HepG2 (cell line): ENCODE results near the gene ASIC3. TPM values are rescaled to one million over a fixed set of nuclear protein-coding genes. Genes with fewer than 3 reads are reported as not detected.

Experiments used
- ATAC-seq: fragments of 200-7000 bp; cut with Tn5 transposase; 3 replicates; pipeline ENCODE4 v1.9.1; 2020; ENCODE audit warnings: mild to moderate bottlenecking, moderate library complexity
- BruUV-seq: library from RNA; stranded (reverse); fragments of 400-500 nt; replicated peaks from 2 replicates; lab custom pipeline; 2021; lab: Mats Ljungman, UMichigan
- CTCF ChIA-PET: fragments of 300-600 bp; formaldehyde crosslinking; extraction: SDS; loops from one replicate; lab custom pipeline; 2021; ENCODE audit warnings: low total read pairs, inconsistent platforms, low intra/inter-chr PET ratio; lab: Yijun Ruan, JAX
- POLR2A ChIA-PET: fragments of 350-600 bp; sonication (Branson Sonifier 250); formaldehyde crosslinking; loops from one replicate; lab custom pipeline; 2020; ENCODE audit warnings: antibody characterized with exemption, inconsistent platforms; lab: Yijun Ruan, JAX
- DNase-seq: peaks from one replicate; pipeline ENCODE4 v3.0.0-alpha.2; 2015; ENCODE audit warnings: low spot score
- FAIRE-seq: peaks from 3 replicates; lab custom pipeline; 2011; peaks lifted over from hg19 to GRCh38; lab: Jason Lieb, UNC
- H2AFZ ChIP-seq: one replicate; pipeline ENCODE4 v1.6.1; 2011; ENCODE audit warnings: low read length, inconsistent platforms
- H3K27ac ChIP-seq: fragments of 300-600 bp; 3 replicates; pipeline ENCODE4 v1.8.0; 2011; ENCODE audit warnings: mixed run types, mild to moderate bottlenecking, mixed read lengths, low read length, inconsistent platforms; ENCODE audit not compliant: insufficient read depth; ENCODE audit errors: extremely low read length
- H3K27me3 ChIP-seq, 2 experiments: fragments of 200-600 bp in 1 of 2; 2 replicates in 1 of 2; 3 replicates in 1 of 2; pipeline versions ENCODE4 v1.6.0 to v1.8.0; 2011; ENCODE audit warnings: low read length in 2 of 2, mild to moderate bottlenecking in 2 of 2, moderate library complexity in 2 of 2, inconsistent platforms in 1 of 2; ENCODE audit not compliant: insufficient read depth in 2 of 2, control insufficient read depth in 1 of 2
- H3K36me3 ChIP-seq, 2 experiments: fragments of 200-600 bp in 1 of 2; replicated peaks in 1 of 2; 2 replicates in 1 of 2; 3 replicates in 1 of 2; pipeline versions ENCODE4 v1.5.1 to v1.8.0; 2011; ENCODE audit warnings: low read length in 2 of 2, inconsistent platforms in 1 of 2; ENCODE audit not compliant: insufficient read depth in 2 of 2, control insufficient read depth in 1 of 2
- H3K4me1 ChIP-seq: 2 replicates; pipeline ENCODE4 v1.5.1; 2012; ENCODE audit warnings: low read length, inconsistent platforms; ENCODE audit not compliant: insufficient read depth
- H3K4me2 ChIP-seq: 2 replicates; pipeline ENCODE4 v1.6.0; 2011; ENCODE audit warnings: low read depth, low read length, inconsistent platforms
- H3K4me3 ChIP-seq, 3 experiments: fragments of 200-600 bp in 1 of 3; sonication (generic), shearing (Covaris generic) in 1 of 3; replicated peaks in 1 of 3; 2 replicates each; pipeline ENCODE4 v1.5.1; 2011 to 2016; ENCODE audit warnings: low read length in 3 of 3, inconsistent platforms in 2 of 3, low read depth in 2 of 3, mild to moderate bottlenecking in 2 of 3, control low read depth in 1 of 3, mixed read lengths in 1 of 3; ENCODE audit not compliant: insufficient read depth in 1 of 3
- H3K79me2 ChIP-seq: one replicate; pipeline ENCODE4 v1.6.1; 2011; ENCODE audit warnings: low read length, inconsistent platforms; ENCODE audit not compliant: insufficient read depth
- H3K9ac ChIP-seq: 2 replicates; pipeline ENCODE4 v1.6.0; 2011; ENCODE audit warnings: mild to moderate bottlenecking, low read depth, low read length, inconsistent platforms; ENCODE audit not compliant: insufficient read depth
- H3K9me3 ChIP-seq: 2 replicates; pipeline ENCODE4 v1.5.1; 2012; ENCODE audit warnings: mild to moderate bottlenecking, low read length
- H4K20me1 ChIP-seq: 2 replicates; pipeline ENCODE4 v1.6.0; 2011; ENCODE audit warnings: inconsistent platforms, mild to moderate bottlenecking, low read length, moderate library complexity; ENCODE audit not compliant: insufficient read depth
- ATF7 ChIP-seq, 2 experiments: fragments of 450-650 bp in 1 of 2; sonication (generic) in 1 of 2; formaldehyde crosslinking in 1 of 2; IDR thresholded peaks; 2 replicates each; pipeline versions ENCODE4 v1.4.0 to v1.6.1; 2016 to 2020; ENCODE audit warnings: antibody characterized with exemption in 1 of 2, mild to moderate bottlenecking in 1 of 2, missing genetic modification reagents in 1 of 2
- HMGA1 ChIP-seq: sonication (generic); formaldehyde crosslinking; conservative IDR thresholded peaks from 2 replicates; pipeline ENCODE4 v1.4.0; 2020; ENCODE audit warnings: missing genetic modification reagents
- SMARCC2 ChIP-seq: fragments of 450-650 bp; IDR thresholded peaks from 2 replicates; pipeline ENCODE4 v1.6.1; 2017; ENCODE audit warnings: antibody characterized with exemption, mild to moderate bottlenecking
- TBX3 ChIP-seq: fragments of 450-650 bp; IDR thresholded peaks from 2 replicates; pipeline ENCODE4 v1.6.1; 2017; ENCODE audit warnings: antibody characterized with exemption, mild to moderate bottlenecking, inconsistent platforms, borderline replicate concordance
- ZFAT ChIP-seq: sonication (generic); formaldehyde crosslinking; conservative IDR thresholded peaks from 2 replicates; pipeline ENCODE4 v1.8.1; 2023; ENCODE audit warnings: missing genetic modification reagents, inconsistent platforms
- ZNF557 ChIP-seq: sonication (generic); formaldehyde crosslinking; IDR thresholded peaks from 2 replicates; pipeline ENCODE4 v1.4.0; 2020; ENCODE audit warnings: missing genetic modification reagents
- ZNF703 ChIP-seq: sonication (generic); formaldehyde crosslinking; IDR thresholded peaks from 2 replicates; pipeline ENCODE4 v1.5.1; 2020; ENCODE audit warnings: missing genetic modification reagents, mild to moderate bottlenecking, moderate library complexity, borderline replicate concordance
- ZNF850 ChIP-seq: sonication (generic); formaldehyde crosslinking; conservative IDR thresholded peaks from 2 replicates; pipeline ENCODE4 v1.9.0; 2021; ENCODE audit warnings: mild to moderate bottlenecking, missing genetic modification reagents
- WGBS: methylation state at CpG from one replicate; pipeline ENCODE4 v1.1.6; 2017; ENCODE audit warnings: low lambda C conversion rate; 5-methylcytosine and 5-hydroxymethylcytosine counted together
- in situ Hi-C: cut with HindIII; loops from 2 replicates; pipeline ENCODE4 v1.10.0; 2017; ENCODE audit warnings: low pct_unique_long_range_greater_than_20kb; ENCODE audit not compliant: extremely low pct_ligation_motif_present
- intact Hi-C: fragments of 100-400 bp; cut with micrococcal nuclease; formaldehyde crosslinking; loops from one replicate; pipeline ENCODE4 v1.10.0; 2022; ENCODE audit not compliant: unreplicated experiment
- polyA plus RNA-seq, 8 experiments: library from polyadenylated mRNA; depleted of rRNA in 3 of 8; stranded (reverse) in 7 of 8; unstranded in 1 of 8; fragments of >200 nt; fragmentation: Illumina TruSeq in 4 of 8; extraction: Trizol in 4 of 8; gene quantifications; 2 replicates each; pipeline versions ENCODE4 v1.2.1 to v1.2.3, GENCODE V29; 2011 to 2016; ENCODE audit warnings: low read depth in 4 of 8, missing spikeins in 1 of 8, mixed read lengths in 1 of 8; ENCODE audit not compliant: insufficient read depth in 1 of 8
- total RNA-seq, 5 experiments: library from RNA; depleted of rRNA; stranded (reverse); fragments of >200 nt; fragmentation: Illumina TruSeq; extraction: Trizol; gene quantifications; 2 replicates each; pipeline ENCODE4 v1.2.3, GENCODE V29; 2016; ENCODE audit warnings: low read depth in 1 of 5
- TF ChIP-seq, protein P1 (sequence below): sonication (generic); formaldehyde crosslinking; conservative IDR thresholded peaks from 2 replicates; pipeline ENCODE4 v1.4.0; 2020; ENCODE audit warnings: missing genetic modification reagents
- TF ChIP-seq, protein P2 (sequence below): sonication (generic); formaldehyde crosslinking; IDR thresholded peaks from 2 replicates; pipeline ENCODE4 v1.5.1; 2020; ENCODE audit warnings: mild to moderate bottlenecking, missing genetic modification reagents, moderate library complexity

The ASIC3 gene
- total and polyA plus RNA-seq, 2 of the 13 experiments (the other 11 are each of a cell fraction or from before 2014, with no cell fraction given), result 0.51 TPM; not detected in 1

DNA sequence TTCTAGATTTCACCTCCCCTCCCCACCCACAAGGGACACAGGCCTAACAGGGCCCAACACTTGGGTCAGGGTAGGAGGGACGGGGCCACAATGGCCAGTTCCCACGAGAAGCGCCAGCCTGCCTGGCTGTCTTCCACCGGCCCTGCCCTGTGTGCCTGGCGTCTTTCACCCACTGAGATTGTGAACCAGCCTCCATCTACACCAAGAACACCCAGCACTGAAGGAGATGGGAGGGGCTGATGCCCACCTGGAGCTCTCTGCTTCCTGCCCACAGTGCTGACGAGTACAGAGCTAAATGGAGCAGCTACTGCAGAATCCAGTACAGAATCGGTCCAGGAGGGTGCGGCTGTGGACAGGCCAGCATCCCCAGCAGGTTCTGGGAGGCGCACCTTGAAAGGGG lies 2.4 kb upstream of the ASIC3 start:
- TF ChIP-seq ZNF850 (CRISPR knock-in tag), result no peak
- TF ChIP-seq, protein P1, sequence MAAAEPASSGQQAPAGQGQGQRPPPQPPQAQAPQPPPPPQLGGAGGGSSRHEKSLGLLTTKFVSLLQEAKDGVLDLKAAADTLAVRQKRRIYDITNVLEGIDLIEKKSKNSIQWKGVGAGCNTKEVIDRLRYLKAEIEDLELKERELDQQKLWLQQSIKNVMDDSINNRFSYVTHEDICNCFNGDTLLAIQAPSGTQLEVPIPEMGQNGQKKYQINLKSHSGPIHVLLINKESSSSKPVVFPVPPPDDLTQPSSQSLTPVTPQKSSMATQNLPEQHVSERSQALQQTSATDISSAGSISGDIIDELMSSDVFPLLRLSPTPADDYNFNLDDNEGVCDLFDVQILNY (CRISPR knock-in tag), result no peak
- no peak overlapping the region for H2AFZ ChIP-seq
- DNase-seq, result no peak
- in situ Hi-C loops, result no loop called here
- H3K4me1 ChIP-seq, result no peaks in the 10 kb centered on the region
- H3K79me2 ChIP-seq, result no peaks in the 10 kb centered on the region
- no peak overlapping the region for H3K27ac ChIP-seq
- H3K36me3 ChIP-seq, result no peaks in the 10 kb centered on the region
- no TSS peak for BruUV-seq
- CTCF ChIA-PET, result no interaction called here
- no peak overlapping the region for H3K4me2 ChIP-seq
- H3K9me3 ChIP-seq, result no peaks in the 10 kb centered on the region
- intact Hi-C loops, result no loop called here
- no peak overlapping the region for H3K9ac ChIP-seq
- no peak for FAIRE-seq
- H3K4me3 ChIP-seq, result no peak overlapping the region
- no peak for ATAC-seq
- 83% methylated on average over 6 of the region's 9 CpGs for WGBS
- POLR2A ChIA-PET, result no interaction called here
- no peaks in the 10 kb centered on the region for H4K20me1 ChIP-seq
- H3K27me3 ChIP-seq, result peaks cover 1 to 12% of the 10 kb centered on the region in 2 experiments; a peak in 3 of 5 replicates

DNA sequence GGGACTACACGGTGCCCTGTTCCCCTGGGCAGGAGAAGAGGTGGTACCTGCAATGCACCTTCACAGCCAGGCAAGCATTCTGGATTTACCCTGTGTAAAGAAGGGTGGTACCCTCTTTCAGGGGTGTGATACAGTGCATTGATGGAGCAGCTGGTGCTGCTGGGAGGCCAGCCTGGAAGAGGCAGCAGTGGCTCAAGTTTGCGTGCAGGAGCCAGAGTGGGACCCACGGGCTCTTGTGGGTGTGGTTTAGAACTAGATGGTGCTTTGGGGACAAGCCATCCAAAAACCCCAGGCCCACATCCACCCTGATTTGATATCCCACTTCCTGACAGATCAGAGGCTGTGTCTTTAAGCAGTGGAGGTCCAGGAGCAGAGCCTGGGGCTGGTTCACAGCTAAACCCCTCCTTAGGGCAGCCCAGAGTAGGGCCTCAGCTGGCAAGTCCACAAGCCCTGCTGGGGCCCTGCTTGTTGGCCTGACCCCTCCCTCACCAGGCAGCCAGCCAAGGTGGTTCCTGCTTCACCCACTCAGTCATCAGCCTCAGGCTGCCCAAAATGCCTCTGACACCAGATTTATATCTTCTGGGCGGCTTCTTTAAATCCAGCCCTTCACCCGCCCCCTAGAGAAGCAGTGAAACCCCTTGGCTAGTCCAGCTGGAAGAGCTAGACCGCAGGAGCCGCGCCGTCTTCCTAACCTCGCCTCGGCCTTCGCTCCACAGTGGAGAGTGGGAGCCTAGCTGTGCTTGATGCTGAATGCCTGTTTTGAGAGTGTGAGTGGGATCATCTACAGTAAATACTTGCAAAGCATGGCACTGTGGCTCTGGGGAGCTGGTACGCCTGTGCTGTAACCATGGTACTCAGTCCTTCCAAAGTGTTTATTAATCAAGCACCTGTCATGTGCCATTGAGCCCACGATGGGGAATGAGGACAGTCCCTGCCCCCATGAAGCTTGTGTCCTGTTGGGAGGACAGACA lies 1.4 kb upstream of the ASIC3 start:
- TF ChIP-seq ATF7 (IDR thresholded peaks at IDR 0.05) (no peak), ATF7 (CRISPR knock-in tag; IDR thresholded peaks at IDR 0.05) (no peak), SMARCC2 (no peak), TBX3 (no peak), ZNF703 (no peak), ZNF557 (CRISPR knock-in tag) (no peak), HMGA1 (CRISPR knock-in tag) (no peak), ZFAT (CRISPR knock-in tag) (no peak)
- TF ChIP-seq, protein P2, sequence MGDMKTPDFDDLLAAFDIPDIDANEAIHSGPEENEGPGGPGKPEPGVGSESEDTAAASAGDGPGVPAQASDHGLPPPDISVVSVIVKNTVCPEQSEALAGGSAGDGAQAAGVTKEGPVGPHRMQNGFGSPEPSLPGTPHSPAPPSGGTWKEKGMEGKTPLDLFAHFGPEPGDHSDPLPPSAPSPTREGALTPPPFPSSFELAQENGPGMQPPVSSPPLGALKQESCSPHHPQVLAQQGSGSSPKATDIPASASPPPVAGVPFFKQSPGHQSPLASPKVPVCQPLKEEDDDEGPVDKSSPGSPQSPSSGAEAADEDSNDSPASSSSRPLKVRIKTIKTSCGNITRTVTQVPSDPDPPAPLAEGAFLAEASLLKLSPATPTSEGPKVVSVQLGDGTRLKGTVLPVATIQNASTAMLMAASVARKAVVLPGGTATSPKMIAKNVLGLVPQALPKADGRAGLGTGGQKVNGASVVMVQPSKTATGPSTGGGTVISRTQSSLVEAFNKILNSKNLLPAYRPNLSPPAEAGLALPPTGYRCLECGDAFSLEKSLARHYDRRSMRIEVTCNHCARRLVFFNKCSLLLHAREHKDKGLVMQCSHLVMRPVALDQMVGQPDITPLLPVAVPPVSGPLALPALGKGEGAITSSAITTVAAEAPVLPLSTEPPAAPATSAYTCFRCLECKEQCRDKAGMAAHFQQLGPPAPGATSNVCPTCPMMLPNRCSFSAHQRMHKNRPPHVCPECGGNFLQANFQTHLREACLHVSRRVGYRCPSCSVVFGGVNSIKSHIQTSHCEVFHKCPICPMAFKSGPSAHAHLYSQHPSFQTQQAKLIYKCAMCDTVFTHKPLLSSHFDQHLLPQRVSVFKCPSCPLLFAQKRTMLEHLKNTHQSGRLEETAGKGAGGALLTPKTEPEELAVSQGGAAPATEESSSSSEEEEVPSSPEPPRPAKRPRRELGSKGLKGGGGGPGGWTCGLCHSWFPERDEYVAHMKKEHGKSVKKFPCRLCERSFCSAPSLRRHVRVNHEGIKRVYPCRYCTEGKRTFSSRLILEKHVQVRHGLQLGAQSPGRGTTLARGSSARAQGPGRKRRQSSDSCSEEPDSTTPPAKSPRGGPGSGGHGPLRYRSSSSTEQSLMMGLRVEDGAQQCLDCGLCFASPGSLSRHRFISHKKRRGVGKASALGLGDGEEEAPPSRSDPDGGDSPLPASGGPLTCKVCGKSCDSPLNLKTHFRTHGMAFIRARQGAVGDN (CRISPR knock-in tag), result no peak
- FAIRE-seq (no peak), ATAC-seq (no peak), DNase-seq (no peak)
- Histone ChIP-seq H3K79me2 (no peaks in the 10 kb centered on the region), H3K27me3 (peaks cover 1 to 12% of the 10 kb centered on the region in 2 experiments; a peak in 3 of 5 replicates), H3K4me2 (no peak overlapping the region), H3K36me3 (no peaks in the 10 kb centered on the region), H3K4me3 (no peak overlapping the region), H3K27ac (no peak overlapping the region), H3K9me3 (no peaks in the 10 kb centered on the region), H3K4me1 (no peaks in the 10 kb centered on the region), H2AFZ (no peak overlapping the region), H3K9ac (no peak overlapping the region), H4K20me1 (no peaks in the 10 kb centered on the region)
- intact Hi-C loops (no loop called here), in situ Hi-C loops (no loop called here)
- POLR2A ChIA-PET, result no interaction called here
- 81% methylated on average over 13 of the region's 14 CpGs for WGBS
- CTCF ChIA-PET, result no interaction called here
- BruUV-seq, result no TSS peak
